ENCODE data around the gene FANCC. TPM values are rescaled to one million over a fixed set of nuclear protein-coding genes. Genes with fewer than 3 reads are reported as not detected.
A peak's percentile ranks its signal among the peaks of the same experiment; 100 is the strongest.

FANCC gene
- total and polyA plus RNA-seq, 2 donors (not counting 1 experiment from before 2014, with no cell fraction given): 8.9 to 9.0 TPM

- no peaks in the 10 kb centered on the region for H3K9me3 ChIP-seq (ENCODE audit: control insufficient read depth, insufficient read depth, low read depth, low read length)
- no peaks in the 10 kb centered on the region for H4K20me1 ChIP-seq (ENCODE audit: control insufficient read depth, extremely low read depth, insufficient read depth, low read length)
- H3K4me2 ChIP-seq (ENCODE audit: extremely low read depth, insufficient read depth, low read length): no peak overlapping the region
- H3K9ac ChIP-seq (ENCODE audit: insufficient read depth, low read length): no peak overlapping the region
- no peak for TF ChIP-seq CTCF (conservative IDR thresholded peaks at IDR 0.05 in 1 of 2, IDR thresholded peaks at IDR 0.05 in 1 of 2; ENCODE audit: low read depth in 1 of 2, low read length in 2 of 2)
- TF ChIP-seq EZH2 (IDR thresholded peaks at IDR 0.05; ENCODE audit: low read length, missing control alignments): no peak
- no peak for DNase-seq (ENCODE audit: low read depth in 2 of 2)
- H3K4me3 ChIP-seq (replicated peaks in 1 of 4; ENCODE audit: control extremely low read depth in 1 of 4, insufficient read depth in 1 of 4, low read depth in 3 of 4, low read length in 4 of 4): no peak overlapping the region
- no peak overlapping the region for H3K27ac ChIP-seq (ENCODE audit: insufficient read depth, low read length)
- H2AFZ ChIP-seq (ENCODE audit: low read length): no peak overlapping the region
- no peaks in the 10 kb centered on the region for H3K79me2 ChIP-seq (ENCODE audit: control insufficient read depth, insufficient read depth, low read length)
- H3K4me1 ChIP-seq (ENCODE audit: control insufficient read depth, extremely low read depth, insufficient read depth, low read length): no peaks in the 10 kb centered on the region
- no peaks in the 10 kb centered on the region for H3K36me3 ChIP-seq (ENCODE audit: control insufficient read depth, insufficient read depth, low read length)
- H3K27me3 ChIP-seq (ENCODE audit: control insufficient read depth, insufficient read depth, low read length): no peaks in the 10 kb centered on the region
These were observed 184.2 kb downstream of the FANCC start for GRCh38 chr9:95133325-95133705.

GRCh38 chr9:95132366-95133324 lies 184.9 kb downstream of the FANCC start:
- Histone ChIP-seq H3K9me3 (ENCODE audit: control insufficient read depth, insufficient read depth, low read depth, low read length) (no peaks in the 10 kb centered on the region), H3K27ac (ENCODE audit: insufficient read depth, low read length) (no peak overlapping the region), H3K79me2 (ENCODE audit: control insufficient read depth, insufficient read depth, low read length) (no peaks in the 10 kb centered on the region), H3K4me3 (replicated peaks in 1 of 4; ENCODE audit: control extremely low read depth in 1 of 4, insufficient read depth in 1 of 4, low read depth in 3 of 4, low read length in 4 of 4) (no peak overlapping the region), H3K4me1 (ENCODE audit: control insufficient read depth, extremely low read depth, insufficient read depth, low read length) (no peaks in the 10 kb centered on the region), H3K36me3 (ENCODE audit: control insufficient read depth, insufficient read depth, low read length) (no peaks in the 10 kb centered on the region), H2AFZ (ENCODE audit: low read length) (no peak overlapping the region), H3K4me2 (ENCODE audit: extremely low read depth, insufficient read depth, low read length) (no peak overlapping the region), H4K20me1 (ENCODE audit: control insufficient read depth, extremely low read depth, insufficient read depth, low read length) (no peaks in the 10 kb centered on the region), H3K27me3 (ENCODE audit: control insufficient read depth, insufficient read depth, low read length) (no peaks in the 10 kb centered on the region), H3K9ac (ENCODE audit: insufficient read depth, low read length) (no peak overlapping the region)
- no peak for TF ChIP-seq CTCF (conservative IDR thresholded peaks at IDR 0.05 in 1 of 2, IDR thresholded peaks at IDR 0.05 in 1 of 2; ENCODE audit: low read depth in 1 of 2, low read length in 2 of 2)
- no peak for TF ChIP-seq EZH2 (IDR thresholded peaks at IDR 0.05; ENCODE audit: low read length, missing control alignments)
- DNase-seq (ENCODE audit: low read depth in 2 of 2): no peak

GRCh38 chr9:95131023-95131943 lies 186.2 kb downstream of the FANCC start:
- TF ChIP-seq EZH2 (IDR thresholded peaks at IDR 0.05; ENCODE audit: low read length, missing control alignments) (no peak), CTCF (conservative IDR thresholded peaks at IDR 0.05 in 1 of 2, IDR thresholded peaks at IDR 0.05 in 1 of 2; ENCODE audit: low read depth in 1 of 2, low read length in 2 of 2) (peak; percentile 93 to 95)
- DNase-seq (ENCODE audit: low read depth in 2 of 2): peak; percentile 42 to 74
- H4K20me1 ChIP-seq (ENCODE audit: control insufficient read depth, extremely low read depth, insufficient read depth, low read length): no peaks in the 10 kb centered on the region
- no peaks in the 10 kb centered on the region for H3K79me2 ChIP-seq (ENCODE audit: control insufficient read depth, insufficient read depth, low read length)
- H3K27ac ChIP-seq (ENCODE audit: insufficient read depth, low read length): no peak overlapping the region
- no peaks in the 10 kb centered on the region for H3K36me3 ChIP-seq (ENCODE audit: control insufficient read depth, insufficient read depth, low read length)
- no peak overlapping the region for H3K4me3 ChIP-seq (replicated peaks in 1 of 4; ENCODE audit: control extremely low read depth in 1 of 4, insufficient read depth in 1 of 4, low read depth in 3 of 4, low read length in 4 of 4)
- H3K9ac ChIP-seq (ENCODE audit: insufficient read depth, low read length): no peak overlapping the region
- no peaks in the 10 kb centered on the region for H3K4me1 ChIP-seq (ENCODE audit: control insufficient read depth, extremely low read depth, insufficient read depth, low read length)
- no peaks in the 10 kb centered on the region for H3K27me3 ChIP-seq (ENCODE audit: control insufficient read depth, insufficient read depth, low read length)
- no peaks in the 10 kb centered on the region for H3K9me3 ChIP-seq (ENCODE audit: control insufficient read depth, insufficient read depth, low read depth, low read length)
- H2AFZ ChIP-seq (ENCODE audit: low read length): peak overlapping the region; percentile 33
- peak overlapping the region; percentile 5 for H3K4me2 ChIP-seq (ENCODE audit: extremely low read depth, insufficient read depth, low read length)
